ENCODE results near the gene HDLBP. TPM values are rescaled to one million over a fixed set of nuclear protein-coding genes. Genes with fewer than 3 reads are reported as not detected.
A peak's percentile ranks its signal among the peaks of the same experiment; 100 is the strongest.

Gene HDLBP
- total and polyA plus RNA-seq, 2 experiments from 2014 or later, result 230 to 306 TPM

- TF ChIP-seq REST (IDR thresholded peaks at IDR 0.05; ENCODE audit: unreplicated experiment) (no peak), NANOG (IDR thresholded peaks at IDR 0.05; ENCODE audit: borderline replicate concordance) (no peak), CTCF (conservative IDR thresholded peaks at IDR 0.05; ENCODE audit: low read depth in 2 of 2) (no peak), STAT1 (IDR thresholded peaks at IDR 0.05; ENCODE audit: unreplicated experiment) (no peak), EZH2 (IDR thresholded peaks at IDR 0.05; ENCODE audit: low read depth, unreplicated experiment) (no peak)
Measured at GRCh38 chr2:241223211-241224017, 92.1 kb downstream of the HDLBP start (continued).

- no peak overlapping the region for H3K4me2 ChIP-seq
- peaks cover 19% of the 10 kb centered on the region for H3K4me1 ChIP-seq (ENCODE audit: insufficient read depth)
- DNase-seq (ENCODE audit: low spot score) (no peak), ATAC-seq (no peak)
- H3K27me3 ChIP-seq (ENCODE audit: insufficient read depth), result no peaks in the 10 kb centered on the region
- no peaks in the 10 kb centered on the region for H3K9me2 ChIP-seq (ENCODE audit: insufficient read depth)
- H3K79me2 ChIP-seq (replicated peaks; ENCODE audit: insufficient read depth), result peaks cover 23% of the 10 kb centered on the region
- H3K27ac ChIP-seq (ENCODE audit: low read depth), result no peak overlapping the region
- no peak overlapping the region for H3K4me3 ChIP-seq
- Mint-ChIP-seq H3K27me3 (ENCODE audit: insufficient read depth, low read depth, poor library complexity) (peaks cover 23% of the 10 kb centered on the region), H3K9me3 (no peaks in the 10 kb centered on the region; the same call in 2 of the 3 replicates), H3K27ac (no peak overlapping the region), H3K36me3 (ENCODE audit: low read depth) (peaks cover 9% of the 10 kb centered on the region; the same call in 2 of the 3 replicates), H3K4me1 (peaks cover 36% of the 10 kb centered on the region), H3K4me3 (peak overlapping the region; percentile 92)
- H4K20me1 ChIP-seq (replicated peaks; ENCODE audit: insufficient read depth), result peaks cover 4% of the 10 kb centered on the region; the same call in 1 of the 2 replicates
- no peaks in the 10 kb centered on the region for H3K36me3 ChIP-seq (ENCODE audit: insufficient read depth)
- H2AFZ ChIP-seq, result no peak overlapping the region
- H3F3A ChIP-seq (replicated peaks; ENCODE audit: low read depth), result peaks cover 5% of the 10 kb centered on the region; the same call in 1 of the 2 replicates
- TF ChIP-seq NANOG (IDR thresholded peaks at IDR 0.05; ENCODE audit: borderline replicate concordance) (no peak), POLR2AphosphoS5 (IDR thresholded peaks at IDR 0.05; ENCODE audit: low read depth) (no peak), CREB1 (CRISPR knock-in tag; IDR thresholded peaks at IDR 0.05; ENCODE audit: low read depth) (no peak), EZH2phosphoT487 (IDR thresholded peaks at IDR 0.05; ENCODE audit: unreplicated experiment) (no peak), ZNF331 (CRISPR knock-in tag; IDR thresholded peaks at IDR 0.05; ENCODE audit: low read depth) (no peak), ZNF114 (CRISPR knock-in tag; IDR thresholded peaks at IDR 0.05) (no peak), EZH2 (IDR thresholded peaks at IDR 0.05; ENCODE audit: low read depth, unreplicated experiment) (no peak), ETS1 (IDR thresholded peaks at IDR 0.05) (no peak), JUNB (IDR thresholded peaks at IDR 0.05; ENCODE audit: unreplicated experiment) (no peak), STAT1 (IDR thresholded peaks at IDR 0.05; ENCODE audit: unreplicated experiment) (no peak), CTCF (conservative IDR thresholded peaks at IDR 0.05; ENCODE audit: low read depth in 2 of 2) (no peak), REST (IDR thresholded peaks at IDR 0.05; ENCODE audit: unreplicated experiment) (no peak)
Measured at GRCh38 chr2:241219856-241220356, 95.6 kb downstream of the HDLBP start.
